IMR-90 (cell line): ENCODE results near the gene ATP8B3. TPM values are rescaled to one million over a fixed set of nuclear protein-coding genes. Genes with fewer than 3 reads are reported as not detected.

Experiments
- ATAC-seq: fragments of 200-7000 bp; cut with Tn5 transposase; 2 replicates; pipeline ENCODE4 v1.9.1; 2020; ENCODE audit warnings: low read depth, mild to moderate bottlenecking, moderate library complexity
- BruUV-seq: library from RNA; stranded (reverse); fragments of 400-500 nt; replicated peaks from 2 replicates; lab custom pipeline; 2021; lab: Mats Ljungman, UMichigan
- CTCF ChIA-PET: fragments of 300-600 bp; formaldehyde crosslinking; extraction: SDS; loops from one replicate; lab custom pipeline; 2021; ENCODE audit warnings: antibody characterized with exemption; lab: Yijun Ruan, JAX
- POLR2A ChIA-PET: fragments of 300-600 bp; sonication (Branson Sonifier 250); formaldehyde crosslinking; loops from one replicate; lab custom pipeline; 2022; ENCODE audit warnings: antibody characterized with exemption; ENCODE audit not compliant: unreplicated experiment; lab: Charles Lee
- DNase-seq: peaks from one replicate; pipeline ENCODE4 v3.0.0; 2013
- H2AFZ ChIP-seq: replicated peaks from 2 replicates; pipeline ENCODE3; 2013; ENCODE audit warnings: low read length, mild to moderate bottlenecking; ENCODE audit not compliant: poor library complexity
- H2AK5ac ChIP-seq: 2 replicates; pipeline ENCODE4 v1.6.1; 2013; ENCODE audit warnings: low read depth, low read length, inconsistent platforms
- H2AK9ac ChIP-seq: replicated peaks from 2 replicates; pipeline ENCODE3; 2013; ENCODE audit warnings: mild to moderate bottlenecking, low read depth, low read length, moderate library complexity; ENCODE audit not compliant: poor library complexity
- H2BK120ac ChIP-seq: 2 replicates; pipeline ENCODE4 v1.6.1; 2013; ENCODE audit warnings: low read depth, low read length, inconsistent platforms
- H2BK15ac ChIP-seq: 3 replicates; pipeline ENCODE4 v1.6.1; 2013; ENCODE audit warnings: low read depth, low read length, inconsistent platforms
- H2BK20ac ChIP-seq: 2 replicates; pipeline ENCODE4 v1.6.1; 2013; ENCODE audit warnings: low read depth, mild to moderate bottlenecking, inconsistent platforms, low read length, moderate library complexity
- H2BK5ac ChIP-seq: 2 replicates; pipeline ENCODE4 v1.6.1; 2013; ENCODE audit warnings: mild to moderate bottlenecking, low read depth, low read length, inconsistent platforms; ENCODE audit not compliant: poor library complexity, severe bottlenecking
- H3K14ac ChIP-seq: replicated peaks from 2 replicates; pipeline ENCODE4 v1.6.1; 2013; ENCODE audit warnings: low read depth, low read length, inconsistent platforms
- H3K18ac ChIP-seq: 2 replicates; pipeline ENCODE4 v1.6.1; 2013; ENCODE audit warnings: low read depth, low read length, control low read depth
- H3K23ac ChIP-seq: 2 replicates; pipeline ENCODE4 v1.6.1; 2013; ENCODE audit warnings: low read depth, low read length, inconsistent platforms
- H3K27ac ChIP-seq: 2 replicates; pipeline ENCODE4 v1.5.1; 2013; ENCODE audit warnings: mild to moderate bottlenecking, control low read depth, low read length; ENCODE audit not compliant: insufficient read depth
- H3K27me3 ChIP-seq: 2 replicates; pipeline ENCODE4 v1.6.1; 2013; ENCODE audit warnings: low read length; ENCODE audit not compliant: control insufficient read depth, insufficient read depth
- H3K36me3 ChIP-seq: 2 replicates; pipeline ENCODE4 v1.6.1; 2013; ENCODE audit warnings: low read length, mixed read lengths; ENCODE audit not compliant: control insufficient read depth, insufficient read depth
- H3K4ac ChIP-seq: 2 replicates; pipeline ENCODE4 v1.6.1; 2013; ENCODE audit warnings: low read depth, low read length, inconsistent platforms
- H3K4me1 ChIP-seq: 2 replicates; pipeline ENCODE4 v1.6.1; 2013; ENCODE audit warnings: low read length, mixed read lengths; ENCODE audit not compliant: control insufficient read depth, insufficient read depth
- H3K4me2 ChIP-seq: 2 replicates; pipeline ENCODE4 v1.6.1; 2013; ENCODE audit warnings: low read depth, mild to moderate bottlenecking, control low read depth, low read length, moderate library complexity
- H3K4me3 ChIP-seq: 2 replicates; pipeline ENCODE4 v1.5.1; 2013; ENCODE audit warnings: low read depth, mild to moderate bottlenecking, control low read depth, low read length, moderate library complexity; ENCODE audit not compliant: insufficient read depth
- H3K56ac ChIP-seq: 2 replicates; pipeline ENCODE4 v1.6.1; 2013; ENCODE audit warnings: low read length, inconsistent platforms; ENCODE audit not compliant: insufficient read depth; ENCODE audit errors: extremely low read depth
- H3K79me1 ChIP-seq, 2 experiments: 2 replicates each; pipeline ENCODE4 v1.6.1; 2013; ENCODE audit warnings: low read length in 2 of 2, inconsistent platforms in 1 of 2, low read depth in 1 of 2
- H3K9ac ChIP-seq: 2 replicates; pipeline ENCODE4 v1.6.1; 2013; ENCODE audit warnings: low read depth, low read length, control low read depth
- H3K9me1 ChIP-seq: 2 replicates; pipeline ENCODE4 v1.6.1; 2013; ENCODE audit warnings: low read length, inconsistent platforms; ENCODE audit not compliant: insufficient read depth
- H3K9me3 ChIP-seq: 2 replicates; pipeline ENCODE4 v1.6.1; 2013; ENCODE audit warnings: low read length; ENCODE audit not compliant: control insufficient read depth, insufficient read depth
- H4K20me1 ChIP-seq: 2 replicates; pipeline ENCODE4 v1.6.1; 2013; ENCODE audit warnings: low read length, inconsistent platforms; ENCODE audit not compliant: insufficient read depth
- H4K5ac ChIP-seq: 2 replicates; pipeline ENCODE4 v1.6.1; 2013; ENCODE audit warnings: mild to moderate bottlenecking, low read depth, low read length, control low read depth
- H4K8ac ChIP-seq, 2 experiments: 2 replicates each; pipeline ENCODE4 v1.6.1; 2013; ENCODE audit warnings: low read depth in 2 of 2, low read length in 2 of 2, control low read depth in 1 of 2, inconsistent platforms in 1 of 2
- H4K91ac ChIP-seq: 2 replicates; pipeline ENCODE4 v1.6.1; 2013; ENCODE audit warnings: low read depth, low read length, inconsistent platforms; ENCODE audit not compliant: insufficient read depth
- BHLHE40 ChIP-seq: fragments of 150-350 bp; IDR thresholded peaks from 2 replicates; pipeline ENCODE4 v1.6.1; 2016; ENCODE audit warnings: mild to moderate bottlenecking, low read depth, low read length
- CEBPB ChIP-seq: IDR thresholded peaks from 2 replicates; pipeline ENCODE4 v1.6.1; 2012; ENCODE audit warnings: low read depth, low read length, improper control_type of control experiment
- CHD1 ChIP-seq: IDR thresholded peaks from 2 replicates; pipeline ENCODE4 v1.6.1; 2012; ENCODE audit warnings: low read depth, low read length, improper control_type of control experiment
- FOS ChIP-seq: fragments of 150-350 bp; IDR thresholded peaks from 2 replicates; pipeline ENCODE4 v1.6.1; 2016; ENCODE audit warnings: low read depth, low read length
- MAFK ChIP-seq: IDR thresholded peaks from 2 replicates; pipeline ENCODE4 v1.6.1; 2012; ENCODE audit warnings: low read depth, low read length, improper control_type of control experiment
- MXI1 ChIP-seq: IDR thresholded peaks from 2 replicates; pipeline ENCODE4 v1.6.1; 2012; ENCODE audit warnings: low read depth, mild to moderate bottlenecking, low read length, moderate library complexity, borderline replicate concordance
- NFE2L2 ChIP-seq: fragments of 150-350 bp; IDR thresholded peaks from 2 replicates; pipeline ENCODE4 v1.6.1; 2016; ENCODE audit warnings: low read depth, mild to moderate bottlenecking, low read length
- POLR2A ChIP-seq: IDR thresholded peaks from 2 replicates; pipeline ENCODE4 v1.6.1; 2012; ENCODE audit warnings: mild to moderate bottlenecking, low read depth, low read length
- RCOR1 ChIP-seq: IDR thresholded peaks from 2 replicates; pipeline ENCODE4 v1.6.1; 2012; ENCODE audit warnings: mild to moderate bottlenecking, low read length, improper control_type of control experiment; ENCODE audit not compliant: insufficient replicate concordance
- SMC3 ChIP-seq: fragments of 150-350 bp; IDR thresholded peaks from 2 replicates; pipeline ENCODE4 v1.6.1; 2016; ENCODE audit warnings: low read depth, mild to moderate bottlenecking, antibody characterized with exemption, low read length, moderate library complexity
- WGBS, 2 experiments: methylation state at CpG; one replicate each; pipeline versions ENCODE4 v1.1.5 to v1.1.7; 2013; ENCODE audit warnings: missing lambda C conversion rate in 2 of 2; ENCODE audit not compliant: insufficient read length in 1 of 2; ENCODE audit errors: extremely low coverage in 2 of 2; 5-methylcytosine and 5-hydroxymethylcytosine counted together
- dilution Hi-C: fragments of 300-500 bp; cut with HindIII; formaldehyde crosslinking; loops from one replicate; pipeline ENCODE4 v1.14.3; 2018; ENCODE audit warnings: low sequenced_read_pairs; ENCODE audit not compliant: unreplicated experiment
- in situ Hi-C: fragments of 300-500 bp; cut with MboI; formaldehyde crosslinking; loops from 3 replicates; pipeline ENCODE4 v1.14.3; 2019; ENCODE audit warnings: low sequenced_read_pairs, inconsistent platforms, mixed read lengths
- intact Hi-C: fragments of 100-400 bp; cut with micrococcal nuclease; formaldehyde crosslinking; loops from 2 replicates; pipeline ENCODE4 v1.10.0; 2022
- polyA plus RNA-seq, 3 experiments: library from polyadenylated mRNA; depleted of rRNA; stranded (reverse); fragments of >200 nt; gene quantifications; 2 replicates each; pipeline ENCODE4 v1.2.3, GENCODE V29; 2012; ENCODE audit warnings: low replicate concordance in 1 of 3
- total RNA-seq: library from RNA; depleted of rRNA; stranded (reverse); fragments of >200 nt; gene quantifications from 2 replicates; pipeline ENCODE4 v1.2.3, GENCODE V29; 2012
- TF ChIP-seq, protein P1 (sequence below): fragments of 150-350 bp; IDR thresholded peaks from 2 replicates; pipeline ENCODE4 v1.6.1; 2016; ENCODE audit warnings: low read depth, mild to moderate bottlenecking, low read length, moderate library complexity, borderline replicate concordance

ATP8B3 gene
- total and polyA plus RNA-seq, 2 of the 4 experiments (the other 2 are of a cell fraction): 1.6 to 8.1 TPM

DNA sequence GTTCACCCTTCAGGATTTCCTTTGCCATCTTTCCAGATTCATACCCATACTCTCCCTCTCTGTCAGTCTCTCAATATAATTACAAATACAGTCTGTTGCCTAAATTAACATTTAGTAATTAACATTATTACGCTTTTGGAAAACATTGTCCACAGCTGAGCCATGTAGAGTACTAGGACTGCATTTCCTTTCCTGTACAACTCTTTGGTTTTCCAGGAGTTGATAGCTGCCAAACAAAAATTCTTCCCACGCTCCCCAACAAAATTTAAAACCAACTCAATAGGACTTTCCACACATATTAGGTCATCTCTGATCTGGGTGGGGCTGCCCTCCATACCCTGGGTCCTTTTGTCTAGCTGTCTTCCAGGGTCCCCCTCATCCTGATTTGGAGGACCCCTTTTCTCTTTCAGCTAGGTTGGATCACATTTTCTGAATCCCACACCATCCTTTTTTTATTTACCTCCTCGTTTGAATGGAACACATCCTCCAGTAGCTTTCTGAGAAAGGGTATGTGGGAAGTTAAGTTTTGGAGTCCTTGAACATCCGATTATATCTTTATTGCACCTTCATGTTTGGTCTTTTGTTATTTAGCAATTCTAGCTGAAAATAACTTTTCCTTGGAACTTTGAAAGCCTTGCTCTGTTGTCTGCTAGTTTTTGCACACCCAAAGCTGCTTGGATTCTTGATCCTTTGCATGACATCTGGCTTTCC lies 41.1 kb downstream of the ATP8B3 start:
- Histone ChIP-seq H4K20me1 (no peaks in the 10 kb centered on the region), H3K56ac (no peak overlapping the region), H3K9ac (no peak overlapping the region), H2BK15ac (no peak overlapping the region), H2BK20ac (no peak overlapping the region), H2AK5ac (no peak overlapping the region), H4K91ac (no peak overlapping the region), H3K14ac (no peak overlapping the region), H3K9me1 (no peaks in the 10 kb centered on the region), H2BK120ac (no peak overlapping the region), H3K36me3 (no peaks in the 10 kb centered on the region), H3K9me3 (peaks cover 21% of the 10 kb centered on the region), H3K27ac (no peak overlapping the region), H3K79me1 (no peaks in the 10 kb centered on the region), H4K5ac (no peak overlapping the region), H3K4me2 (no peak overlapping the region), H3K23ac (no peak overlapping the region), H2AFZ (no peak overlapping the region), H4K8ac (no peak overlapping the region), H3K27me3 (peaks cover 59% of the 10 kb centered on the region), H3K18ac (no peak overlapping the region), H2AK9ac (no peak overlapping the region), H2BK5ac (no peak overlapping the region), H3K4ac (no peak overlapping the region), H3K4me3 (no peak overlapping the region), H3K4me1 (no peaks in the 10 kb centered on the region)
- in situ Hi-C loops (no loop called here), dilution Hi-C loops (no loop called here), intact Hi-C loops (no loop called here)
- BruUV-seq: no TSS peak
- TF ChIP-seq, protein P1, sequence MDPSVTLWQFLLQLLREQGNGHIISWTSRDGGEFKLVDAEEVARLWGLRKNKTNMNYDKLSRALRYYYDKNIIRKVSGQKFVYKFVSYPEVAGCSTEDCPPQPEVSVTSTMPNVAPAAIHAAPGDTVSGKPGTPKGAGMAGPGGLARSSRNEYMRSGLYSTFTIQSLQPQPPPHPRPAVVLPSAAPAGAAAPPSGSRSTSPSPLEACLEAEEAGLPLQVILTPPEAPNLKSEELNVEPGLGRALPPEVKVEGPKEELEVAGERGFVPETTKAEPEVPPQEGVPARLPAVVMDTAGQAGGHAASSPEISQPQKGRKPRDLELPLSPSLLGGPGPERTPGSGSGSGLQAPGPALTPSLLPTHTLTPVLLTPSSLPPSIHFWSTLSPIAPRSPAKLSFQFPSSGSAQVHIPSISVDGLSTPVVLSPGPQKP: no peak
- TF ChIP-seq FOS: no peak
- TF ChIP-seq CHD1: no peak
- no peak for TF ChIP-seq MXI1
- no peak for TF ChIP-seq NFE2L2
- TF ChIP-seq BHLHE40: no peak
- no peak for TF ChIP-seq SMC3
- no peak for TF ChIP-seq RCOR1
- TF ChIP-seq MAFK: no peak
- no peak for TF ChIP-seq POLR2A
- no peak for TF ChIP-seq CEBPB
- ChIA-PET CTCF (no interaction called here), POLR2A (no interaction called here)
- no peak for ATAC-seq
- no peak for DNase-seq
- WGBS, 2 experiments: 83% methylated on average over 1 of the region's 4 CpGs; no CpG with 5 or more reads in 1 of the 2 experiments
